Adrenal gland (tissue), 12 donors: ENCODE measurements around the gene TUSC7. TPM values are rescaled to one million over a fixed set of nuclear protein-coding genes. Genes with fewer than 3 reads are reported as not detected.

Source experiments
- DNase-seq, 7 donors: peaks; one replicate each; pipeline ENCODE4 v3.0.0-alpha.2; 2019 to 2020
- H3K27ac ChIP-seq, 5 donors: fragments of 200-600 bp; sonication (generic) in 4 of 5; 1 replicate in 3 of 5; 2 replicates in 2 of 5; pipeline versions ENCODE4 v1.5.1 to v1.8.0; 2016 to 2020; ENCODE audit warnings: mild to moderate bottlenecking in 1 of 5
- H3K27me3 ChIP-seq: fragments of 200-600 bp; 2 replicates; pipeline ENCODE4 v1.8.0; 2021
- H3K36me3 ChIP-seq, 2 donors: fragments of 200-600 bp; replicated peaks in 1 of 2; 1 replicate in 1 of 2; 2 replicates in 1 of 2; pipeline versions ENCODE4 v1.5.1 to v1.8.0; 2018 to 2022
- H3K4me1 ChIP-seq, 2 donors: fragments of 200-600 bp; replicated peaks in 1 of 2; 1 replicate in 1 of 2; 2 replicates in 1 of 2; pipeline versions ENCODE4 v1.5.1 to v1.8.0; 2018 to 2021
- H3K4me3 ChIP-seq, 4 donors: fragments of 200-600 bp; sonication (generic) in 3 of 4; one replicate each; pipeline ENCODE4 v1.5.1; 2016 to 2018
- H3K9me3 ChIP-seq, 3 donors: fragments of 200-600 bp; sonication (generic) in 1 of 3; replicated peaks in 1 of 3; 1 replicate in 2 of 3; 2 replicates in 1 of 3; pipeline versions ENCODE4 v1.5.1 to v1.8.0; 2016 to 2021
- CTCF ChIP-seq, 6 experiments: fragments of 450-650 bp in 4 of 6; fragments of 200-600 bp in 2 of 6; sonication (generic) in 1 of 6; IDR thresholded peaks; 1 replicate in 5 of 6; 2 replicates in 1 of 6; pipeline versions ENCODE4 v1.5.1 to v1.8.0; 2016 to 2021; ENCODE audit warnings: antibody characterized with exemption in 6 of 6, mild to moderate bottlenecking in 2 of 6, moderate library complexity in 1 of 6
- POLR2A ChIP-seq, 2 donors: fragments of 450-650 bp; IDR thresholded peaks; one replicate each; pipeline ENCODE4 v1.6.1; 2017; ENCODE audit warnings: antibody characterized with exemption in 2 of 2, mild to moderate bottlenecking in 2 of 2, moderate library complexity in 1 of 2
- WGBS, 4 donors: extraction: QIAGEN DNeasy Blood & Tissue Kit in 2 of 4; methylation state at CpG; one replicate each; pipeline versions ENCODE4 v1.1.5 to v1.1.7; 2013 to 2017; 5-methylcytosine and 5-hydroxymethylcytosine counted together
- intact Hi-C, 2 donors: fragments of 100-400 bp; cut with DNase I; formaldehyde crosslinking; loops; one replicate each; pipeline versions ENCODE4 v1.14.1 to v1.15.0; 2022 to 2023
- polyA plus RNA-seq, 3 donors: library from polyadenylated mRNA; stranded (reverse); fragments of 200-250 nt in 2 of 3; fragments of 350-450 nt in 1 of 3; fragmentation: Illumina TruSeq in 1 of 3; extraction: RNeasy Lipid Tissue Mini Kit (QIAGEN cat#74804) in 1 of 3; gene quantifications; one replicate each; pipeline ENCODE4 v1.2.3, GENCODE V29; 2013 to 2014
- total RNA-seq, 9 donors: library from RNA; depleted of rRNA in 4 of 9; stranded (reverse); fragments of >200 nt in 4 of 9; fragments of 120-200 nt in 1 of 9; fragmentation: NEBNext Ultra II Directional in 1 of 9; extraction: Animal tissue kit (Norgen Biotek cat#: 25700) in 1 of 9; gene quantifications; one replicate each; pipeline versions ENCODE4 v1.1.0 to v1.2.4, GENCODE V29; 2013 to 2023
- donor health status: healthy with polysubstance abuse.
- donor health status: Bipolar disorder and iron deficiency.
- donor health status: DM: yes; HTN: yes; CAD: no.
- donor health status: DM: no; HTN: no; CAD: no.
- donor health status: DM: no; HTN: no; CAD: no.
- donor health status: DM: yes; HTN: yes; CAD: no.

Gene TUSC7
- total and polyA plus RNA-seq, 12 donors: not detected

GRCh38 chr3:116667791-116668190 is 41.8 kb upstream of the TUSC7 start:
- Histone ChIP-seq H3K27ac (no peak overlapping the region), H3K9me3 (no peaks in the 10 kb centered on the region), H3K27me3 (no peaks in the 10 kb centered on the region), H3K36me3 (no peaks in the 10 kb centered on the region), H3K4me1 (no peaks in the 10 kb centered on the region), H3K4me3 (no peak overlapping the region)
- TF ChIP-seq POLR2A (IDR thresholded peaks at IDR 0.05) (no peak), CTCF (IDR thresholded peaks at IDR 0.05) (no peak)
- WGBS, 4 donors: 81 to 91% (median 85%) methylated on average over 1 of the region's 1 CpG
- DNase-seq: no peak
- intact Hi-C loops: no loop called here

GRCh38 chr3:116669576-116669975 is 40.0 kb upstream of the TUSC7 start:
- Histone ChIP-seq H3K27ac (no peak overlapping the region), H3K9me3 (no peaks in the 10 kb centered on the region), H3K4me1 (no peaks in the 10 kb centered on the region), H3K4me3 (no peak overlapping the region), H3K36me3 (no peaks in the 10 kb centered on the region), H3K27me3 (no peaks in the 10 kb centered on the region)
- no peak for TF ChIP-seq POLR2A (IDR thresholded peaks at IDR 0.05)
- no peak for TF ChIP-seq CTCF (IDR thresholded peaks at IDR 0.05)
- DNase-seq: no peak
- intact Hi-C loops: no loop called here
- WGBS, 4 donors: 77 to 88% (median 86%) methylated on average over 3 of the region's 3 CpGs

GRCh38 chr3:116671151-116671550 is 38.4 kb upstream of the TUSC7 start:
- no peak overlapping the region for H3K4me3 ChIP-seq
- H3K9me3 ChIP-seq: no peaks in the 10 kb centered on the region
- TF ChIP-seq POLR2A (IDR thresholded peaks at IDR 0.05): no peak
- TF ChIP-seq CTCF (IDR thresholded peaks at IDR 0.05): no peak
- WGBS, 4 donors: 48 to 76% (median 57%) methylated on average over 1 of the region's 1 CpG
- DNase-seq: no peak
- H3K4me1 ChIP-seq: no peaks in the 10 kb centered on the region
- no peaks in the 10 kb centered on the region for H3K36me3 ChIP-seq
- intact Hi-C loops: no loop called here
- H3K27me3 ChIP-seq: no peaks in the 10 kb centered on the region
- no peak overlapping the region for H3K27ac ChIP-seq

GRCh38 chr3:116678853-116679252 is 30.7 kb upstream of the TUSC7 start:
- Histone ChIP-seq H3K9me3 (no peaks in the 10 kb centered on the region), H3K27me3 (no peaks in the 10 kb centered on the region), H3K4me3 (no peak overlapping the region), H3K27ac (no peak overlapping the region), H3K36me3 (no peaks in the 10 kb centered on the region), H3K4me1 (no peaks in the 10 kb centered on the region)
- no peak for DNase-seq
- 66 to 82% (median 81%) methylated on average over 13 of the region's 13 CpGs for WGBS, 4 donors
- no peak for TF ChIP-seq CTCF (IDR thresholded peaks at IDR 0.05)
- no peak for TF ChIP-seq POLR2A (IDR thresholded peaks at IDR 0.05)
- intact Hi-C loops: no loop called here
